C4-2B (cell line): ENCODE measurements around the gene ASNS.
A peak's percentile ranks its signal among the peaks of the same experiment; 100 is the strongest.

Source experiments
- ZFX ChIP-seq: fragments of 450-650 bp; IDR thresholded peaks from 2 replicates; pipeline ENCODE4 v1.6.1; 2017
- TF ChIP-seq, protein P1 (sequence below): fragments of 450-650 bp; conservative IDR thresholded peaks from 2 replicates; pipeline ENCODE4 v1.5.1; 2017; ENCODE audit warnings: mild to moderate bottlenecking

- TF ChIP-seq, protein P1, sequence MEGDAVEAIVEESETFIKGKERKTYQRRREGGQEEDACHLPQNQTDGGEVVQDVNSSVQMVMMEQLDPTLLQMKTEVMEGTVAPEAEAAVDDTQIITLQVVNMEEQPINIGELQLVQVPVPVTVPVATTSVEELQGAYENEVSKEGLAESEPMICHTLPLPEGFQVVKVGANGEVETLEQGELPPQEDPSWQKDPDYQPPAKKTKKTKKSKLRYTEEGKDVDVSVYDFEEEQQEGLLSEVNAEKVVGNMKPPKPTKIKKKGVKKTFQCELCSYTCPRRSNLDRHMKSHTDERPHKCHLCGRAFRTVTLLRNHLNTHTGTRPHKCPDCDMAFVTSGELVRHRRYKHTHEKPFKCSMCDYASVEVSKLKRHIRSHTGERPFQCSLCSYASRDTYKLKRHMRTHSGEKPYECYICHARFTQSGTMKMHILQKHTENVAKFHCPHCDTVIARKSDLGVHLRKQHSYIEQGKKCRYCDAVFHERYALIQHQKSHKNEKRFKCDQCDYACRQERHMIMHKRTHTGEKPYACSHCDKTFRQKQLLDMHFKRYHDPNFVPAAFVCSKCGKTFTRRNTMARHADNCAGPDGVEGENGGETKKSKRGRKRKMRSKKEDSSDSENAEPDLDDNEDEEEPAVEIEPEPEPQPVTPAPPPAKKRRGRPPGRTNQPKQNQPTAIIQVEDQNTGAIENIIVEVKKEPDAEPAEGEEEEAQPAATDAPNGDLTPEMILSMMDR = peak; percentile 73
- TF ChIP-seq ZFX = no peak
Measured at GRCh38 chr7:97819161-97819560, 53.0 kb downstream of the ASNS start.
